B cell (primary cell): ENCODE measurements around the gene CPLX3. TPM values are rescaled to one million over a fixed set of nuclear protein-coding genes. Genes with fewer than 3 reads are reported as not detected.

Source experiments
- ATAC-seq: fragments of 200-7000 bp; cut with Tn5 transposase; one replicate; pipeline ENCODE4 v1.10.0; 2021; ENCODE audit warnings: low read depth, mild to moderate bottlenecking, moderate number of reproducible peaks, moderate library complexity
- CTCF ChIA-PET: fragments of 350-600 bp; sonication (Branson Sonifier 250); formaldehyde crosslinking; loops from one replicate; lab custom pipeline; 2021; ENCODE audit warnings: antibody characterized with exemption, inconsistent platforms; lab: Charles Lee
- POLR2A ChIA-PET: fragments of 350-600 bp; sonication (Branson Sonifier 250); formaldehyde crosslinking; loops from one replicate; lab custom pipeline; 2021; ENCODE audit warnings: antibody characterized with exemption; lab: Charles Lee
- DNase-seq: peaks from one replicate; pipeline ENCODE4 v3.0.0; 2013
- H2AFZ ChIP-seq: 2 replicates; pipeline ENCODE4 v1.6.1; 2012; ENCODE audit warnings: mild to moderate bottlenecking, low read depth, low read length; ENCODE audit not compliant: insufficient read depth, poor library complexity, severe bottlenecking
- H3K27ac ChIP-seq, 2 donors: 1 replicate in 1 of 2; 2 replicates in 1 of 2; pipeline ENCODE4 v1.5.1; 2012 to 2013; ENCODE audit warnings: low read length in 2 of 2, mild to moderate bottlenecking in 2 of 2, moderate library complexity in 1 of 2
- H3K27me3 ChIP-seq, 4 experiments: fragments of 200-600 bp in 1 of 4; sonication (generic) in 1 of 4; replicated peaks in 1 of 4; 1 replicate in 2 of 4; 2 replicates in 2 of 4; pipeline versions ENCODE4 v1.6.1 to v1.7.0; 2013 to 2016; ENCODE audit warnings: low read length in 3 of 4, mild to moderate bottlenecking in 2 of 4, mixed read lengths in 1 of 4, moderate library complexity in 1 of 4; ENCODE audit not compliant: insufficient read depth in 4 of 4, control insufficient read depth in 3 of 4; ENCODE audit errors: control extremely low read depth in 1 of 4
- H3K36me3 ChIP-seq, 2 experiments: replicated peaks in 1 of 2; 1 replicate in 1 of 2; 2 replicates in 1 of 2; pipeline versions ENCODE4 v1.6.1 to v1.7.1; 2013; ENCODE audit warnings: low read length in 1 of 2; ENCODE audit not compliant: insufficient read depth in 2 of 2, control insufficient read depth in 1 of 2; ENCODE audit errors: control extremely low read depth in 1 of 2, extremely low read depth in 1 of 2
- H3K4me1 ChIP-seq, 2 donors: fragments of 200-600 bp in 1 of 2; sonication (generic) in 1 of 2; 1 replicate in 1 of 2; 2 replicates in 1 of 2; pipeline versions ENCODE4 v1.5.1 to v1.6.1; 2013 to 2017; ENCODE audit warnings: low read length in 2 of 2; ENCODE audit not compliant: control insufficient read depth in 2 of 2, insufficient read depth in 2 of 2
- H3K4me2 ChIP-seq: replicated peaks from 2 replicates; pipeline ENCODE3; 2012; ENCODE audit warnings: mild to moderate bottlenecking, low read depth, low read length; ENCODE audit not compliant: poor library complexity, severe bottlenecking
- H3K4me3 ChIP-seq, 5 experiments: fragments of 200-600 bp in 1 of 5; sonication (generic) in 1 of 5; 1 replicate in 3 of 5; 2 replicates in 2 of 5; pipeline versions ENCODE4 v1.5.1 to v1.7.0; 2011 to 2016; ENCODE audit warnings: low read length in 4 of 5, mild to moderate bottlenecking in 4 of 5, low read depth in 2 of 5, control low read depth in 1 of 5, moderate library complexity in 1 of 5; ENCODE audit not compliant: insufficient read depth in 1 of 5; ENCODE audit errors: control extremely low read depth in 1 of 5, extremely low read depth in 1 of 5
- H3K79me2 ChIP-seq: fragments of 200-600 bp; sonication (generic); one replicate; pipeline ENCODE4 v1.6.0; 2016; ENCODE audit warnings: low read length; ENCODE audit not compliant: control insufficient read depth, insufficient read depth
- H3K9ac ChIP-seq: fragments of 200-600 bp; sonication (generic); 2 replicates; pipeline ENCODE4 v1.6.1; 2017; ENCODE audit warnings: mild to moderate bottlenecking, low read length, moderate library complexity
- H3K9me3 ChIP-seq, 3 donors: one replicate each; pipeline versions ENCODE4 v1.6.1 to v1.7.1; 2013; ENCODE audit warnings: low read length in 2 of 3; ENCODE audit not compliant: control insufficient read depth in 2 of 3, insufficient read depth in 1 of 3; ENCODE audit errors: control extremely low read depth in 1 of 3
- H4K20me1 ChIP-seq: 2 replicates; pipeline ENCODE4 v1.6.0; 2012; ENCODE audit warnings: mild to moderate bottlenecking, low read length; ENCODE audit not compliant: insufficient read depth, control insufficient read depth, poor library complexity, severe bottlenecking
- H3K27ac Mint-ChIP-seq: one replicate; pipeline ENCODE4 v1.8.0; 2021; ENCODE audit warnings: mixed read lengths
- H3K27me3 Mint-ChIP-seq: one replicate; pipeline ENCODE4 v1.8.0; 2021; ENCODE audit warnings: mixed read lengths
- H3K4me1 Mint-ChIP-seq: one replicate; pipeline ENCODE4 v1.8.0; 2021; ENCODE audit warnings: mixed read lengths
- H3K4me3 Mint-ChIP-seq: one replicate; pipeline ENCODE4 v1.8.0; 2021; ENCODE audit warnings: mixed read lengths
- H3K9me3 Mint-ChIP-seq: one replicate; pipeline ENCODE4 v1.8.0; 2022; ENCODE audit warnings: mixed read lengths; ENCODE audit not compliant: insufficient read depth
- CTCF ChIP-seq: fragments of 200-600 bp; IDR thresholded peaks from one replicate; pipeline ENCODE4 v1.8.0; 2022; ENCODE audit warnings: antibody characterized with exemption, mild to moderate bottlenecking
- EZH2 ChIP-seq: IDR thresholded peaks from 2 replicates; pipeline ENCODE4 v1.6.1; 2012; ENCODE audit warnings: borderline replicate concordance, low read depth, mild to moderate bottlenecking, moderate library complexity, low read length; ENCODE audit not compliant: insufficient read depth, poor library complexity, severe bottlenecking
- WGBS: methylation state at CpG from one replicate; pipeline ENCODE4 v1.1.5; 2013; ENCODE audit warnings: missing lambda C conversion rate; ENCODE audit not compliant: insufficient coverage; 5-methylcytosine and 5-hydroxymethylcytosine counted together
- intact Hi-C: fragments of 100-400 bp; cut with micrococcal nuclease; formaldehyde crosslinking; loops from one replicate; pipeline ENCODE4 v1.10.0; 2022
- polyA plus RNA-seq: library from polyadenylated mRNA; depleted of rRNA; stranded (reverse); fragments of >200 nt; gene quantifications from 2 replicates; pipeline ENCODE4 v1.2.3, GENCODE V29; 2012
- total RNA-seq, 2 donors: library from RNA; stranded (reverse); fragments of 120-200 nt in 1 of 2; gene quantifications; 1 replicate in 1 of 2; 2 replicates in 1 of 2; pipeline versions ENCODE4 v1.2.3 to v1.2.4, GENCODE V29; 2013 to 2022

Gene CPLX3
- total and polyA plus RNA-seq, 2 donors (not counting 1 experiment from before 2014, with no cell fraction given), result 0.60 TPM; not detected in 1

GRCh38 chr15:74835312-74835823 lies 8.9 kb downstream of the CPLX3 start:
- ChIA-PET POLR2A (no interaction called here), CTCF (interaction anchor here (0.7 to 10.2 kb wide), 13 partner anchors 8 to 203 kb away, joined by 3 to 98 read pairs (median 5); no protein-coding TSS in a partner anchor)
- intact Hi-C loops, result loop anchor here (1.0 kb wide), 3 partner anchors 35 to 200 kb away; no protein-coding TSS in a partner anchor
- Histone ChIP-seq H3K4me1 (peaks cover 0 to 13% of the 10 kb centered on the region in 2 donors), H3K9me3 (no peaks in the 10 kb centered on the region), H3K9ac (no peak overlapping the region), H3K4me3 (no peak overlapping the region), H2AFZ (no peak overlapping the region), H4K20me1 (no peaks in the 10 kb centered on the region), H3K36me3 (peaks cover 0 to 6% of the 10 kb centered on the region in 2 experiments), H3K27me3 (peaks cover 0 to under 1% (median 0%) of the 10 kb centered on the region in 4 experiments), H3K4me2 (no peak overlapping the region), H3K79me2 (no peaks in the 10 kb centered on the region), H3K27ac (no peak overlapping the region)
- H3K9me3 Mint-ChIP-seq, result no peaks in the 10 kb centered on the region
- H3K4me1 Mint-ChIP-seq, result peaks cover 8% of the 10 kb centered on the region
- WGBS, result 53% methylated on average over 3 of the region's 5 CpGs
- peak; percentile 62 for ATAC-seq
- DNase-seq, result peak; percentile 55
- TF ChIP-seq EZH2 (no peak), CTCF (peak; percentile 77)
- H3K4me3 Mint-ChIP-seq, result no peak overlapping the region
- no peaks in the 10 kb centered on the region for H3K27me3 Mint-ChIP-seq
- H3K27ac Mint-ChIP-seq, result no peak overlapping the region

- Histone ChIP-seq H3K36me3 (peaks cover 0 to 6% of the 10 kb centered on the region in 2 experiments), H3K4me3 (no peak overlapping the region), H3K4me2 (no peak overlapping the region), H3K9me3 (no peaks in the 10 kb centered on the region), H3K27ac (no peak overlapping the region), H3K79me2 (no peaks in the 10 kb centered on the region), H2AFZ (no peak overlapping the region), H4K20me1 (no peaks in the 10 kb centered on the region), H3K27me3 (no peaks in the 10 kb centered on the region), H3K9ac (no peak overlapping the region), H3K4me1 (peaks cover under 1 to 16% of the 10 kb centered on the region in 2 donors)
- ATAC-seq (no peak), DNase-seq (no peak)
- peaks cover 18% of the 10 kb centered on the region for H3K4me1 Mint-ChIP-seq
- 95% methylated on average over 5 of the region's 7 CpGs for WGBS
- TF ChIP-seq EZH2 (no peak), CTCF (no peak)
- no peaks in the 10 kb centered on the region for H3K9me3 Mint-ChIP-seq
- CTCF ChIA-PET, result interaction anchor here (0.9 to 10.2 kb wide), 8 partner anchors 9 to 205 kb away, joined by 4 to 98 read pairs (median 8); no protein-coding TSS in a partner anchor
- no peaks in the 10 kb centered on the region for H3K27me3 Mint-ChIP-seq
- H3K4me3 Mint-ChIP-seq, result no peak overlapping the region
- H3K27ac Mint-ChIP-seq, result no peak overlapping the region
- POLR2A ChIA-PET, result no interaction called here
- intact Hi-C loops, result no loop called here
Measured at GRCh38 chr15:74836846-74837245, 10.4 kb downstream of the CPLX3 start.
